Inflammatory macrophage treated with lipopolysaccharide for 4 hours (primary cell): ENCODE data around the gene VSIG10L2.
"Not testable (repeated sequence)": the region's sequence is repeated elsewhere in the genome, so short reads cannot be mapped to it uniquely, and the experiment has no call there.

Experiments
- DNase-seq: peaks from one replicate; pipeline ENCODE4 v3.0.0-alpha.2; 2020

Gene VSIG10L2

DNA sequence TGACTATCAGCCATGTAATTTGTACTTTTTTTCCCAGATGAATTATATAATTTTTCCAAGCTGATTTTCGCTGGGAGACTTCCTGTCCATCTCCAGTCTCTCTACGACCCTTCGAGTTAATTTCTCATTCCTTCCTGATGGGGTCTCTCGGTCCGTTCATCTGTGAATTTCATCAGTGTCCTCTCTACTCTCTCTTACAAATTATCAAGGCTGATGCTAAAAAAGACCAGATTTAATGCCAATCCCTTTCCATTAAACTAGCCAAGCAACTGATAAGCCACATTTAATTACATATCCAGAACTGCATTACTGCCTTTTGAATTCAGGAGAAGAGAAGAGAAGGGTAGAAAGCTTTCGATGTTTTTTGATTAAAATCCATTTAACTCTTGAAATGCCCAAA lies 25.8 kb downstream of the VSIG10L2 start:
- no peak for DNase-seq

DNA sequence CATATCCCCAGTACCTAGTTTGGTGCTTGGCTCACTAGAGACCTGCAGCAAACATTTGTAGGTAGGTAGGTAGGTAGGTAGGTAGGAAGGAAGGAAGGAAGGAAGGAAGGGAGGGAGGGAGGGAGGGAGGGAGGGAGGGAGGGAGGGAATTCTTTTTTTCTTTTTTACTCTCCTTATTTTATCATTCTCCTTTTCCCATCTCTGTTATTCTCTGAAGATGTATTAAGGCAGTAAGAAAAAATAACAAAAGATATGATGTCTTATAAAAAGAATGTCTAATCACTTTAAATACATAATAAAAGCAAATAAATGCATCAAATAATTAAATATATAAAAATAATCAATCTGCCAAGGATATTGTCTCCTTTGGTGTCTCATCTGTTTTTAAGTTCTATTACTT lies 28.4 kb downstream of the VSIG10L2 start:
- no peak for DNase-seq

DNA sequence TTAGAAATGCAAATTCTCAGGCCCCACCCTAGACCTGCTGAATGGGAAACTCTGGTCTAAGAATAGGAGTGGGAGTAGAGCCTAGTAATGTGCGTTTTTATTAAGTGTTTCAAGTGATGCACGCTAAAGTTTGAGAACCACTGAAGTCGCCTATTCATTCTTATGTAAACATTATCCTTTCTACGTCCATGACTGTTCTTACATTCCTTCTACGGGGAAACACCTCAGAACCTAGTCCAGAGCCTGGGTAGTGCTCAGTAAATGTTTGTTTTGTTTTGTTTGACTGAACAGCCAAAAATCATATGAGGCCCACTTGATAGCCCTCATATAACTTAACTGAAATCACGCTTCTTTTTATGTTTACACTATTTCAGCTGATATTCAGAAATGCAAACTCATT lies 29.8 kb downstream of the VSIG10L2 start:
- DNase-seq = no peak

- no peak for DNase-seq
These were observed 30.3 kb downstream of the VSIG10L2 start for GRCh38 chr11:125976156-125976555.

DNA sequence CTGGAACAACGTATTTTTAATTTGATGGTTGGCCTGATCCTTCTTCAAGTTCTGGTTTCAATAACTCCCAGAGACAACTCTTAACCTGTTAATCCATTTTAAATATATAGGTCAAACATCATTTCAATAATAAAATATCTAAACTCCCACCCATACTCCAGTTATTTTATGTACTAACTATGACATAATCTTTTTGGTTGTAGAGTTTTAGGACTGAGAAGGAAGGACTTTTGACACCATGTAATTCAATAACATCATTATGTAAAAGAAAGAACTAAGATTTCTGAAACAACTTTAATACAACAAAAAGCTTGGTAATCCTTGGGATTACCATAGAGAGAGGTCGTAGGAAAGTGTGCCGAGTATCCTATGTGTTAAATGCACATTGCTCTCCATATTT lies 31.5 kb downstream of the VSIG10L2 start:
- no peak for DNase-seq

- DNase-seq = no peak
These were observed 32.4 kb downstream of the VSIG10L2 start for GRCh38 chr11:125978181-125978716.

DNA sequence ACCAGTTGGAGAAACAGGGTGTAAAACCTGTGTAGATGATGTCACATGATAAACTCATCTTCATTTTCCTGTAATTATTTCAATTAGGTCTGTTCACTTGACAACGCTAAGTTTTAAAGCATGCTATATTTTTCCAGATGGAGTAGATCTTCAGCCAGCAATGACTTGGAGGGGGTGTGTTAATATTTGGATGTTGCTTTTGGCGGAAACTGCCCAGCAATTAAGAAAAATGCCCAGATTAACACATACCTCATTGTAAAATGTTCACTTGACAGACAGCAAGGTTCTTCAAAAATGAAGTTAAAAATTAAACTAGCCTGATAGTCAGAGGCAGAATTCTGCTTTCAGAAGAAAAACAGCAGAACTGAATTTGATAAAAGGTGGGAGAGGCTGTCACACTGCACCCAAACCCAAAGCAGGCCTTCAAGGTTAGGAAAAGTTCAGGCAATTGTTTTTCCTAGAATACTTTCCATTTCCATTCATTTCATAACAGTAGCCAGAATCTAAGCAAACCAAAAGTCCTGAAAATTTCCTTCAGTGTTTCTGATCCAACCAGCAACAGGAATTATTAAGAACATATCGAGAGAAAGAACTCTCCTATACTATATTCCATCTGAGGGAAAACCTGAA lies 33.0 kb downstream of the VSIG10L2 start:
- DNase-seq = no peak

DNA sequence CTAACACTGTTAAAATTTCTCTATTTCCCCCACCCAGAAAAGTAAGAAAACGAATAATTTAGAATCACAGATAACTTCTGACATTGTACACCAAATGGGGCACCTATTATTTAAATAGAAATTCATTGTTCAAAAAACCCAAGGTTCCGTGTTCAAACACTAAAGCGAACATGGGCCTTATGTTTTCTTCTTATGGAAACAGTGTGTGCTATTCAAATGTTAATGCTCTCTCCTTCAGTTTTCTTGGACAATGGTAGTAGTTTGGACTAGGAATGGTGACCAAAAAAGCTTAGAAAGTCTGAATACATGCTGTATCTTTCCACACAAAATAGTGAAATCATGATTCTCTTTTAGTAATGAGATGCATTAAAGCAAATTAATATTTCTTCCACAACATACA lies 33.7 kb downstream of the VSIG10L2 start:
- no peak for DNase-seq

GRCh38 chr11:125980436-125980835 lies 34.6 kb downstream of the VSIG10L2 start:
- DNase-seq = no peak

GRCh38 chr11:125982348-125982730 lies 36.5 kb downstream of the VSIG10L2 start:
- no peak for DNase-seq

GRCh38 chr11:125985956-125986355 lies 40.1 kb downstream of the VSIG10L2 start:
- DNase-seq = not testable (repeated sequence)

DNA sequence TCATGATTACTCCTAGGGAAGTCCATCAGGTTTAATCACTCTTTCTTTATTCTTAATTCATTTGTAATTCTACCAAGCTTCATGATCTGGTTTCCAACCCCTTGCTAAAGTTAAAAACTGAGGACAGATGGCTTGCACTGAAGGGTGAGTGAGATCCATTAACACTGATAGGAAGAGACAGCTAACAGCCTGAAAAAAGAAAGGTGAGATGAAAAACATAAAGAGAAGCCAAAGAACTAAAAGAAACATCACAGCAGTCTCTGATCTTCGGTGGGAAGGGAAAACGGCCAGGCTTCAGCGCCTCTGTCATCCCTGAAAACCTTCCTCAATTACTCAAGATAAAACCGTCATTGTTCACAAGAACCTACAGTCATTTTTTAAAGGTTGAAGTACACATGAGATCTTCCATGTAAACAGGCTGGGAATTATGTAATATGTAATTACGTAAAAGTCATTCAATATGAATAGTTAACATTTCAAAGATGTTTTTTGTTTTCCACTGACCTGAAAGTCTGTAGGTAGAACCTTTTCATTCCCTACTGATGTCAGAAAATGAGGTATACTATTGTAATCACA lies 41.3 kb downstream of the VSIG10L2 start:
- DNase-seq = no peak

DNA sequence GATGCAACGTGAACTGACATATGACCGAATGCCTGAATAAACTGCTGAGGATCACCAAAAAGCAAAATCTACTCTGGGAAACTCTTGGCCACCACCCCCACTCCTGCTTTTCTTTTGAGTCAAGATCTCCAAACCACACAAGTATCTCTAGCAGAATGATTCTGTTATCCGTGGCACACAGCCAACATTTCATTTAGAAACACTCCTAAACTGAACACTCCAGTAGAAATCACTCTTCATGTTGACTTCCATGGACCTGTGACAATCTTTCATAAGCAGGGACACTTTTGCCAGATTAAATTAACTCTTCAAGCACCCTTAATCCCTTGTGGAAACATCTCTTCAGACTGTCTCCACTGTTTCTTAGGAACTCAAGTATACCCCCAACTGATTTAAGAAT lies 44.4 kb downstream of the VSIG10L2 start:
- DNase-seq = no peak

GRCh38 chr11:125992893-125993292 lies 47.0 kb downstream of the VSIG10L2 start:
- DNase-seq = no peak

- no peak for DNase-seq
These were observed 48.7 kb downstream of the VSIG10L2 start for GRCh38 chr11:125994509-125994908.

GRCh38 chr11:125995313-125995712 lies 49.5 kb downstream of the VSIG10L2 start:
- no peak for DNase-seq

- no peak for DNase-seq
These were observed 52.4 kb downstream of the VSIG10L2 start for GRCh38 chr11:125998267-125998666.

GRCh38 chr11:125999234-125999880 lies 53.5 kb downstream of the VSIG10L2 start:
- DNase-seq = no peak

DNA sequence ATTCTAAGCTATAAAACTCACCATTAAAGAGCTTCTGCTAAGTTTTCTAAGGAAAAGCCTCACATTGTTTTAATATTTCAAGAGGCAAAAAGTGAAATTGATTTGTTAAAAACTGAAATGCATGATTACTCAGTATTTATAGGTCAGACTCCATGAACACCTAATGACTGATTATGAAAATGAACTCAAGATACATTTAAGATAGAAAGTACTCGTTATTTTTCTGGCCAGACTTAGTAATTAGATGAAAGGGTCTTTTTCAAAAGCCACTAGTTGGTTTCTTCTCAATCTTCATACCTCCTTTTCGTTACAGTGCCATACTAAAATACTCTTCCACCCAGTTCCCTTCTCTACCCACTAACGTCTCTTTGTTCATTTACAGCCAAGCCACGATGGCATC lies 56.3 kb downstream of the VSIG10L2 start:
- DNase-seq = no peak
